Left lung (tissue), 10 donors: Measurements from ENCODE around the gene EVL. TPM values are rescaled to one million over a fixed set of nuclear protein-coding genes. Genes with fewer than 3 reads are reported as not detected.
"Not testable (repeated sequence)": the region's sequence is repeated elsewhere in the genome, so short reads cannot be mapped to it uniquely, and the experiment has no call there.

Source experiments
- ATAC-seq: fragments of 200-7000 bp; cut with Tn5 transposase; one replicate; pipeline ENCODE4 v1.9.1; 2020; ENCODE audit warnings: moderate library complexity
- DNase-seq, 4 donors: peaks; one replicate each; pipeline ENCODE4 v3.0.0-alpha.2; 2013 to 2020
- H3K27ac ChIP-seq, 2 donors: fragments of 200-600 bp; sonication (generic) in 1 of 2; one replicate each; pipeline versions ENCODE4 v1.5.0 to v1.8.0; 2020 to 2021
- H3K27me3 ChIP-seq, 2 donors: fragments of 200-600 bp; sonication (generic) in 1 of 2; one replicate each; pipeline versions ENCODE4 v1.5.0 to v1.8.0; 2020 to 2021
- H3K36me3 ChIP-seq, 2 donors: fragments of 200-600 bp; sonication (generic) in 1 of 2; one replicate each; pipeline versions ENCODE4 v1.5.0 to v1.8.0; 2020 to 2021
- H3K4me1 ChIP-seq, 2 donors: fragments of 200-600 bp; one replicate each; pipeline ENCODE4 v1.8.0; 2021
- H3K4me3 ChIP-seq, 2 donors: fragments of 200-600 bp; sonication (generic) in 1 of 2; one replicate each; pipeline versions ENCODE4 v1.5.0 to v1.8.0; 2020 to 2021; ENCODE audit warnings: mild to moderate bottlenecking in 1 of 2
- H3K9me3 ChIP-seq, 2 donors: fragments of 200-600 bp; sonication (generic) in 1 of 2; one replicate each; pipeline versions ENCODE4 v1.5.0 to v1.8.0; 2020 to 2021
- intact Hi-C, 2 donors: fragments of 100-400 bp; cut with DNase I; formaldehyde crosslinking; loops; one replicate each; pipeline versions ENCODE4 v1.11.2 to v1.14.2; 2022
- polyA plus RNA-seq, 6 donors: library from polyadenylated mRNA; unstranded; fragments of 120-200 nt; gene quantifications; one replicate each; pipeline ENCODE4 v1.2.1, GENCODE V29; 2013; ENCODE audit not compliant: insufficient read length in 6 of 6
- total RNA-seq, 2 donors: library from RNA; stranded (reverse); fragmentation: NEBNext Ultra II Directional; extraction: Animal tissue kit (Norgen Biotek cat#: 25700); gene quantifications; one replicate each; pipeline ENCODE4 v1.2.1, GENCODE V29; 2021
- TF ChIP-seq, protein P1 (sequence below), 2 donors: fragments of 200-600 bp; sonication (generic) in 1 of 2; IDR thresholded peaks; one replicate each; pipeline versions ENCODE4 v1.5.0 to v1.8.0; 2021; ENCODE audit warnings: antibody characterized with exemption in 2 of 2
- donor health status: DM: no; HTN: yes; CAD: no.
- donor health status: DM: no; HTN: no; CAD: no.

EVL gene
- total and polyA plus RNA-seq, 8 donors: 60.2 to 264 (median 197) TPM

DNA sequence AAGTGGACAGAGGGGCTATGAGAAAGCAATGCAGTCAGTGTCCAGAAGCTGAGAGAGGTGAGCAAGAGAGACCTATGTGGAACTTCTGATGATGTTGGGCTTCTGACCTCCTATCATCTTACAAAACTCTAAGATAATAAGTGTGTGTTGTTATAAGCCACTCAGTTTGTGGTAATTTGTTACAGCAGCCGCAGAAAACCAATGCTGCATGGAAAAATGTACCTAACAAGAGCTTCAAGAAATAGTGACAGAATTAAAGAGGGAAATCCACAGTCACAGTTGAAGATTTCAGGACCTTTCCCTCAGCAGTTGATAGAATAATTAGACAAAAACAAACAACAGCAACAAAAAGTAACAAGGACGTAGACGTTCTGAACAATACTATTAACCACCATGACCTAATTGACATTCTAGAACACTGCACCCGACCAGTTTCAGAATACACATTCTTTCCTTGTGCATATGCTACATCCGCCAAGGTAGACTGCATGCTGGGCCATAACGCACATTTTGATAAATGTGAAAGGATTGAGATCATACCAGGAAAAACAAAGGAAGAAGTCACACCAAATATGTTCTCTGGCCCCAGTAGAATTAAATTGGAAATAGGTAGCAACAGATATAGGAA lies 1.8 kb upstream of the EVL start:
- ATAC-seq: no peak
- H3K27me3 ChIP-seq: no peaks in the 10 kb centered on the region
- H3K36me3 ChIP-seq: no peaks in the 10 kb centered on the region
- H3K4me1 ChIP-seq: peaks cover 12 to 48% of the 10 kb centered on the region in 2 donors
- peak overlapping the region in 1 of 2 donors; percentile 23 for H3K27ac ChIP-seq
- DNase-seq: no peak
- TF ChIP-seq, protein P1, sequence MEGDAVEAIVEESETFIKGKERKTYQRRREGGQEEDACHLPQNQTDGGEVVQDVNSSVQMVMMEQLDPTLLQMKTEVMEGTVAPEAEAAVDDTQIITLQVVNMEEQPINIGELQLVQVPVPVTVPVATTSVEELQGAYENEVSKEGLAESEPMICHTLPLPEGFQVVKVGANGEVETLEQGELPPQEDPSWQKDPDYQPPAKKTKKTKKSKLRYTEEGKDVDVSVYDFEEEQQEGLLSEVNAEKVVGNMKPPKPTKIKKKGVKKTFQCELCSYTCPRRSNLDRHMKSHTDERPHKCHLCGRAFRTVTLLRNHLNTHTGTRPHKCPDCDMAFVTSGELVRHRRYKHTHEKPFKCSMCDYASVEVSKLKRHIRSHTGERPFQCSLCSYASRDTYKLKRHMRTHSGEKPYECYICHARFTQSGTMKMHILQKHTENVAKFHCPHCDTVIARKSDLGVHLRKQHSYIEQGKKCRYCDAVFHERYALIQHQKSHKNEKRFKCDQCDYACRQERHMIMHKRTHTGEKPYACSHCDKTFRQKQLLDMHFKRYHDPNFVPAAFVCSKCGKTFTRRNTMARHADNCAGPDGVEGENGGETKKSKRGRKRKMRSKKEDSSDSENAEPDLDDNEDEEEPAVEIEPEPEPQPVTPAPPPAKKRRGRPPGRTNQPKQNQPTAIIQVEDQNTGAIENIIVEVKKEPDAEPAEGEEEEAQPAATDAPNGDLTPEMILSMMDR (IDR thresholded peaks at IDR 0.05): no peak
- no peaks in the 10 kb centered on the region for H3K9me3 ChIP-seq
- H3K4me3 ChIP-seq: no peak overlapping the region
- intact Hi-C loops: no loop called here

DNA sequence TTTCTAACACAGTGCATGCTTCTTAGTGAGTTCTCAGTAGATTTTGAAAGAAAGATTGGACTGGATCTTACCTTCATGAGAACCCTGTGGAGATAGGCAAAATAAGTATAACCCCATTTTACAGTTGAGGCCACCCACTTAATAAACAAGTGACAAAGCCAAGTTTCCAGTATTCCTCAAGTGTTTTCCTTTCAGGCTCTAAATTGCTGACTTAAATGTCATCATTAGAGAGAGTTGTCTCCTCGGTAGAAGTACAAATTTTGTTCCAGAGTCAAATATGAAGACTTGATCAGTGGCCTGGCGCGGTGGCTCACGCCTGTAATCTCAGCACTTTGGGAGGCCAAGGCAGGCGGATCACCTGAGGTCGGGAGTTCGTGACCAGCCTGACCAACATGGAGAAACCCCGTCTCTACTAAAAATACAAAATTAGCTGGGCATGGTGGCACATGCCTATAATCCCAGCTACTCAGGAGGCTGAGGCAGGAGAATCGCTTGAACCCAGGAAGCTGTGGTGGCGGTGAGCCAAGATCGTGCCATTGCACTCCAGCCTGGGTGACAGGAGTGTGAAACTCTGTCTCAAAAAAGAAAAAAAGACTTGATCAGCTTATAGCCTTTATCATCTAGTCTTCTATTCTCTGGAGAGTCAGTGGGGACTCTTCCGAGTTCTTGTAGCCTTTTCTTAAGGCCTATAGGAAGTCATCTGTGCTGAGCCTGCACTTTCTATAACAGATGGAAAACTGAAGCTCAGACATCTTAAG lies 708 bp upstream of the EVL start:
- peak; percentile 10 for ATAC-seq
- peaks cover 12 to 55% of the 10 kb centered on the region in 2 donors for H3K4me1 ChIP-seq
- H3K27me3 ChIP-seq, H3K36me3 ChIP-seq, DNase-seq, intact Hi-C loops, H3K9me3 ChIP-seq, H3K4me3 ChIP-seq: not testable (repeated sequence)
- peak overlapping the region; percentile 69 to 88 for H3K27ac ChIP-seq

DNA sequence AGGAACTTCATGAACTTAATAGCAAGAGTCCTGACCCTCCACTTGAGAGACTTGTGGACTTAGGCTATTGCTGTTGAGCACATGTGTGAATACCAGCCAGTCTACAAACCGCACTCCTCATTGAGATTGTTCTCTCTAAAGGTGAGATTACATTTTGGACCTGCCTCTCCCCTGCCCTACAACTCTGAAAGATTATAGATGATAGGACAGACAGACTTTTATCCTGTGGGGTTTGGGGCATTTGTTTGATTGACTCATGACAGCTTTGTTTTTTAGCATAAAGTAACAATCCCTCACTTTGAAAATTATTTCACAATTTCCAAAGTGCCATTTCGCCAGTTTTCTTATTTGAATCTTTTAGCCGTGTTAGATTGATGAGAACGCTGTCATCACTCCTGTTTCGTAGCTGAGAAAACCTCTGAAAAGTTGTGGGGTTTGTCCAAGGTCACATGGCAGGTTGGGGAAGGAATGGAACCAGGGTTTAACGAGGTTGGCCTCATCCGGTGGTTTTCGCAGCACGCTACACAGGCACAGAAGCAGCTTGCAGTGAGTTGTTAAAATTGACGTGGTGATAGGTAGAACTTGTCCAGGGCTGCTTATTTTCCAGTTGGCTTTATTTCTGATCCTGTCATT lies 836 bp downstream of the EVL start:
- DNase-seq (peak in 1 of 4 donors; percentile 47), ATAC-seq (peak; percentile 62)
- H3K4me1 ChIP-seq: peaks cover 12 to 55% of the 10 kb centered on the region in 2 donors
- TF ChIP-seq, protein P1 (IDR thresholded peaks at IDR 0.05): no peak
- H3K9me3 ChIP-seq: no peaks in the 10 kb centered on the region
- peak overlapping the region; percentile 69 to 88 for H3K27ac ChIP-seq
- intact Hi-C loops: no loop called here
- peak overlapping the region; percentile 2 to 25 for H3K4me3 ChIP-seq
- H3K36me3 ChIP-seq: no peaks in the 10 kb centered on the region
- no peaks in the 10 kb centered on the region for H3K27me3 ChIP-seq

DNA sequence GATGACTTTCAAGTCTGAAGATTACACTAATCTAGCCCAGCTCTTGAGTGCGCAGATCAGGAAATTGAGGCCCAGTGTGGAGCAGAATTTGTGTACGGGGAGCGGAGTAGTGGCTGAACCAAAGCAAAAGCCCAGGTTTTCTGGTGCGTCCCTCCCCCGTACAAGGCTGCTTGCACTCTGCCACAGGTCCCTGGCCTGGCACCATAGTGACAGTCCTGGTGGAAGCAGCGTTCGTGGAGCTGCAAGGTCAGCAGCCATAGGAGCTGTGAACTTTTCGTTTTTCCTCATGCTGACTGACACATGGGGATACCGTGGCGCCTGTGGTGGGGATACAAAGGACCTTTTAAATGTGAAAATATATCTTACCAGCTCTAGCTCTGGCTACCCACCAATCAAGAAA lies 1.7 kb downstream of the EVL start:
- H3K36me3 ChIP-seq: no peaks in the 10 kb centered on the region
- ATAC-seq (no peak), DNase-seq (no peak)
- no peaks in the 10 kb centered on the region for H3K9me3 ChIP-seq
- peak overlapping the region; percentile 1 to 25 for H3K4me3 ChIP-seq
- TF ChIP-seq, protein P1 (IDR thresholded peaks at IDR 0.05): no peak
- H3K27ac ChIP-seq: peak overlapping the region in 1 of 2 donors; percentile 88
- H3K27me3 ChIP-seq: no peaks in the 10 kb centered on the region
- H3K4me1 ChIP-seq: peaks cover 12 to 55% of the 10 kb centered on the region in 2 donors
- intact Hi-C loops: no loop called here

DNA sequence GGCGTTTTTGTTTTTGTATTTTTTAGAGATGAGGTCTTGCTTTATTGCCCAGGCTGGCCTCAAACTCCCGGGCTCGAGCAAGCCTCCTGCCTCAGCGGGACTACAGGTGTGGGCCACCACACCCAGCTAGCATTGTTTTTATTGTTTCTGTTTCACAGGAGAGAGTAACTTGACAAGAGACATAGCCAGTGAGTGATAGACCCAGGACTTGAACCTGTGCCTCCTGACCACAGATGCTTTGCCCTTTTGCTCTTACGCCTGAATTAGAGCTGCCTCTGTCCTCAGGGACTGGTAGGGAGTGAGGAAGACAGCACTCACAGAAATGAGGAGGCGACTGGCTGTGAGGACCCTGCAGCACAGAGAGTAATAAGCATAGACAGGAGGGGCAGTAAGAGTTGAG lies 2.3 kb downstream of the EVL start:
- DNase-seq (no peak), ATAC-seq (no peak)
- intact Hi-C loops: no loop called here
- peak overlapping the region; percentile 31 to 88 for H3K27ac ChIP-seq
- H3K36me3 ChIP-seq: no peaks in the 10 kb centered on the region
- TF ChIP-seq, protein P1 (IDR thresholded peaks at IDR 0.05): no peak
- H3K9me3 ChIP-seq: no peaks in the 10 kb centered on the region
- H3K27me3 ChIP-seq: no peaks in the 10 kb centered on the region
- peak overlapping the region; percentile 1 to 25 for H3K4me3 ChIP-seq
- H3K4me1 ChIP-seq: peaks cover 12 to 59% of the 10 kb centered on the region in 2 donors
